SU-DHL-6 (cell line): ENCODE results near the gene CDC6.

Experiments used
- CTCF ChIP-seq: fragments of 200-600 bp; sonication (generic); IDR thresholded peaks from one replicate; pipeline ENCODE4 v1.5.1; 2017; ENCODE audit warnings: antibody characterized with exemption, mild to moderate bottlenecking, low read length, moderate library complexity; ENCODE audit not compliant: insufficient read depth, poor library complexity, severe bottlenecking
- EZH2phosphoT487 ChIP-seq: fragments of 200-600 bp; sonication (generic), shearing (Covaris generic); conservative IDR thresholded peaks from 2 replicates; pipeline ENCODE4 v1.6.1; 2018; ENCODE audit warnings: mild to moderate bottlenecking, antibody characterized with exemption, low read length, moderate library complexity, mixed read lengths

- no peak for TF ChIP-seq CTCF
- no peak for TF ChIP-seq EZH2phosphoT487
These were observed 16.3 kb downstream of the CDC6 start for GRCh38 chr17:40303708-40304551.
